BJ (cell line): ENCODE measurements around the gene THOC5. TPM values are rescaled to one million over a fixed set of nuclear protein-coding genes. Genes with fewer than 3 reads are reported as not detected.

Experiments
- CTCF ChIA-PET: fragments of 350-600 bp; formaldehyde crosslinking; extraction: SDS; loops from one replicate; lab custom pipeline; 2021; ENCODE audit warnings: antibody characterized with exemption, inconsistent platforms; lab: Yijun Ruan, JAX
- POLR2A ChIA-PET: fragments of 300-600 bp; sonication (Branson Sonifier 250); formaldehyde crosslinking; extraction: SDS; loops from one replicate; lab custom pipeline; 2021; ENCODE audit warnings: antibody characterized with exemption; lab: Charles Lee
- DNase-seq: peaks from one replicate; pipeline ENCODE4 v3.0.0-alpha.2; 2011; ENCODE audit warnings: low read depth
- H3K27me3 ChIP-seq: 2 replicates; pipeline ENCODE4 v1.6.0; 2011; ENCODE audit warnings: low read length; ENCODE audit not compliant: control insufficient read depth, insufficient read depth
- H3K36me3 ChIP-seq: 2 replicates; pipeline ENCODE4 v1.5.1; 2011; ENCODE audit warnings: low read length; ENCODE audit not compliant: control insufficient read depth, insufficient read depth
- H3K4me3 ChIP-seq: 2 replicates; pipeline ENCODE4 v1.5.1; 2011; ENCODE audit warnings: low read depth, mild to moderate bottlenecking, control low read depth, low read length
- polyA plus RNA-seq: library from polyadenylated mRNA; depleted of rRNA; stranded (reverse); fragments of >200 nt; gene quantifications from 2 replicates; pipeline ENCODE4 v1.2.3, GENCODE V29; 2011; rRNA removed
- TF ChIP-seq, protein P1 (sequence below): IDR thresholded peaks from 2 replicates; pipeline ENCODE4 v1.5.1; 2011; ENCODE audit warnings: low read depth, mild to moderate bottlenecking, control low read depth, inconsistent platforms, low read length, moderate library complexity; ENCODE audit not compliant: insufficient read depth

The THOC5 gene
- polyA plus RNA-seq, 1 experiment, result 119 TPM

DNA sequence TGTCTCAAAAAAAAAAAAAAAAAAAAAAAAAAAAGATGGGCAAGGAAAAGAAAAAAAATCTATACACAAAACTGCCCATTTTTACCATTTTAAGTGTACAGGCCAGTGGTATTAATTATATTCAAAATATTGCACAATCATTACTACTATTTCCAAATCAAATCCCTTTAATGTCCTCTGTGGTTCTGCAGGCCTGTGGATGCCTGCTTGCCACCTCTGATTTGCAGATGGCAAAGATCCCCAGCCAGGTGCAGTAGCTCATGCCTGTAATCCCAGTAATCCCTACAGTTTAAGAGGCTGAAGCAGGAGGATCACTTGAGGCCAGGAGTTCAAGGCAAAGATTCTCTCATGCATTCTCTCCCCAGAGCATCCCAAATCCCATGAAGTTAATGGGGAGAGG is 95.0 kb downstream of the THOC5 start:
- POLR2A ChIA-PET, result no interaction called here
- TF ChIP-seq, protein P1, sequence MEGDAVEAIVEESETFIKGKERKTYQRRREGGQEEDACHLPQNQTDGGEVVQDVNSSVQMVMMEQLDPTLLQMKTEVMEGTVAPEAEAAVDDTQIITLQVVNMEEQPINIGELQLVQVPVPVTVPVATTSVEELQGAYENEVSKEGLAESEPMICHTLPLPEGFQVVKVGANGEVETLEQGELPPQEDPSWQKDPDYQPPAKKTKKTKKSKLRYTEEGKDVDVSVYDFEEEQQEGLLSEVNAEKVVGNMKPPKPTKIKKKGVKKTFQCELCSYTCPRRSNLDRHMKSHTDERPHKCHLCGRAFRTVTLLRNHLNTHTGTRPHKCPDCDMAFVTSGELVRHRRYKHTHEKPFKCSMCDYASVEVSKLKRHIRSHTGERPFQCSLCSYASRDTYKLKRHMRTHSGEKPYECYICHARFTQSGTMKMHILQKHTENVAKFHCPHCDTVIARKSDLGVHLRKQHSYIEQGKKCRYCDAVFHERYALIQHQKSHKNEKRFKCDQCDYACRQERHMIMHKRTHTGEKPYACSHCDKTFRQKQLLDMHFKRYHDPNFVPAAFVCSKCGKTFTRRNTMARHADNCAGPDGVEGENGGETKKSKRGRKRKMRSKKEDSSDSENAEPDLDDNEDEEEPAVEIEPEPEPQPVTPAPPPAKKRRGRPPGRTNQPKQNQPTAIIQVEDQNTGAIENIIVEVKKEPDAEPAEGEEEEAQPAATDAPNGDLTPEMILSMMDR, result no peak
- Histone ChIP-seq H3K4me3 (no peak overlapping the region), H3K36me3 (no peaks in the 10 kb centered on the region), H3K27me3 (no peaks in the 10 kb centered on the region; the same call in 1 of the 2 replicates)
- no peak for DNase-seq
- CTCF ChIA-PET, result interaction anchor here (1.5 kb wide), 1 partner anchor 13 kb away, joined by 5 read pairs; no protein-coding TSS in a partner anchor

DNA sequence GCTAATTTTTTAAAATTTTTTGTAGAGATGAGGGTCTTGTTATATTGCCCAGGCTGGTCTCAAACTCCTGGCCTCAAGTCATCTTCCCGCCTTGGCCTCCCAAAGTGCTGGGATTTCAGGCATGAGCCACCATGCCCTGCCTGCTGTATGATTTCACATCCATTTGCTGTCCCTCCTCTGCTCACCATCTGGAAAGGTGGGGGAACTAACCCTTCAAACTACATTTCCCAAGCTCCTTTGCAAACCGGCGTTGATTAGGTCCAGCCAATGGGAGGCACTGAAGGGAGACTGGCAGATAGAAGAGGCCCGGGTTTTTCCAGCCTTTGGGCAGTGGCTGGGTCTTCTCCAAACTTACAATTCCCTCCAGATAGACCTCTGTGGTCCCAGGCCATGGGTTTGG is 95.8 kb downstream of the THOC5 start:
- no peaks in the 10 kb centered on the region; the same call in 1 of the 2 replicates for H3K27me3 ChIP-seq
- POLR2A ChIA-PET, result no interaction called here
- CTCF ChIA-PET, result no interaction called here
- no peaks in the 10 kb centered on the region for H3K36me3 ChIP-seq
- no peak for DNase-seq
- TF ChIP-seq, protein P1, result no peak
- no peak overlapping the region for H3K4me3 ChIP-seq

DNA sequence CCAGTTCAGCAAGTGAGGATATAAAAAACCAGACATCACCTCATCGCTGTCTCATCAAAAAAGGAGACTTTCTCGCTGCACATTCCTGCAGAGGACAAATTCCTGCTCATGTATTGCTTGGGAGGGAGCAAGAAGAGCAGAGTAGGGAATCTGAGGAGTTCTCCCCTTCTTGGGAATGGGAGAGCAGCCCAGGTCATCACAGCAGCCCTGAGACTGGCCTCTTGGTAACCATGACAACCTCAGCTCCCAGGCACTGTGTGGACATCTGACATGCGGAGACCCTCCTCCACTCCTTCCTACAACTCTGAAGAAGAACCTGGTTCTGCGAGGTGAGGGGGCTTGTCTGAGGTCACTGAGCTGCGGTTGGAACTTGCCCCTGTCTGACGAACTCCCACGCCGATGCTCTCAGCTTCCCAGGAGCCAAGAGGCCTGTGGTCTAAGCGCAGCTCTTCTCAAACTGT is 97.3 kb downstream of the THOC5 start:
- Histone ChIP-seq H3K36me3 (no peaks in the 10 kb centered on the region), H3K27me3 (no peaks in the 10 kb centered on the region; the same call in 1 of the 2 replicates), H3K4me3 (no peak overlapping the region)
- TF ChIP-seq, protein P1, result no peak
- CTCF ChIA-PET, result no interaction called here
- POLR2A ChIA-PET, result no interaction called here
- DNase-seq, result no peak

Other genes starting within 250 kb of the THOC5 start
- gene GAS2L1, start 247.1 kb downstream of the THOC5 start, polyA plus RNA-seq, result 12.4 and 17.0 TPM in 2 replicates
- gene RASL10A, start 238.1 kb downstream of the THOC5 start, polyA plus RNA-seq, result 0.16 TPM in 1 of 2 replicates, not detected in the other
- gene AP1B1, start 165.2 kb downstream of the THOC5 start, polyA plus RNA-seq, result 40.1 and 75.0 TPM in 2 replicates
- gene RFPL1, start 115.2 kb downstream of the THOC5 start, polyA plus RNA-seq, result not detected in 2 replicates
- gene NEFH, start 73.5 kb downstream of the THOC5 start, polyA plus RNA-seq, result 0.94 and 1.2 TPM in 2 replicates
- 48.4 and 68.4 TPM in 2 replicates for gene NIPSNAP1, start 27.4 kb upstream of the THOC5 start, polyA plus RNA-seq
- 36.0 and 41.9 TPM in 2 replicates for gene NF2, start 49.9 kb upstream of the THOC5 start, polyA plus RNA-seq
- 0.02 TPM in 1 of 2 replicates, not detected in the other for gene CABP7, start 166.2 kb upstream of the THOC5 start, polyA plus RNA-seq
- gene ZMAT5, start 213.2 kb upstream of the THOC5 start, polyA plus RNA-seq, result 22.3 and 29.0 TPM in 2 replicates
- 165 and 184 TPM in 2 replicates for gene UQCR10, start 213.6 kb upstream of the THOC5 start, polyA plus RNA-seq